ENCODE data around the gene TBCC. TPM values are rescaled to one million over a fixed set of nuclear protein-coding genes. Genes with fewer than 3 reads are reported as not detected.

Gene TBCC
- total and polyA plus RNA-seq, 7 experiments from 2014 or later: 39.6 to 119 (median 73.5) TPM

GRCh38 chr6:42769051-42769450 is 23.1 kb upstream of the TBCC start:
- peaks cover 0 to 8% (median 0%) of the 10 kb centered on the region in 11 donors for H3K9me3 Mint-ChIP-seq
- DNase-seq: no peak
- intact Hi-C loops (cut with micrococcal nuclease): no loop called here
- Histone ChIP-seq H3K36me3 (ENCODE audit: control insufficient read depth in 2 of 3, insufficient read depth in 3 of 3, low read length in 3 of 3) (no peaks in the 10 kb centered on the region), H3K27me3 (ENCODE audit: control insufficient read depth in 2 of 2, insufficient read depth in 2 of 2, low read length in 2 of 2) (no peaks in the 10 kb centered on the region), H3K27ac (ENCODE audit: low read depth, low read length) (peak overlapping the region; percentile 60), H3K4me1 (ENCODE audit: control insufficient read depth in 2 of 2, insufficient read depth in 2 of 2, low read length in 2 of 2) (peaks cover 43 to 52% of the 10 kb centered on the region in 2 donors), H3K4me3 (ENCODE audit: low read length) (no peak overlapping the region), H3K9me3 (ENCODE audit: control insufficient read depth in 2 of 3, low read length in 3 of 3) (no peaks in the 10 kb centered on the region)
- no peak overlapping the region for H3K4me3 Mint-ChIP-seq
- peaks cover 37 to 79% (median 65%) of the 10 kb centered on the region in 7 donors for H3K4me1 Mint-ChIP-seq
- peaks cover 13 to 27% (median 25%) of the 10 kb centered on the region in 5 donors for H3K36me3 Mint-ChIP-seq
- ChIA-PET POLR2A (interaction anchor here (1.3 to 27.2 kb wide), 5 partner anchors 16 to 110 kb away, joined by 3 to 1628 read pairs (median 49); partner anchors contain the start of genes BICRAL, RPL7L1 and TBCC), CTCF (interaction anchor here (2.1 to 4.9 kb wide), 2 partner anchors 22 to 43 kb away, joined by 6 to 34 read pairs; partner anchors contain the start of gene TBCC)
- H3K27ac Mint-ChIP-seq: peak overlapping the region; percentile 60 to 100 (median 100)
- no peak for ATAC-seq
- H3K27me3 Mint-ChIP-seq: no peaks in the 10 kb centered on the region

DNA sequence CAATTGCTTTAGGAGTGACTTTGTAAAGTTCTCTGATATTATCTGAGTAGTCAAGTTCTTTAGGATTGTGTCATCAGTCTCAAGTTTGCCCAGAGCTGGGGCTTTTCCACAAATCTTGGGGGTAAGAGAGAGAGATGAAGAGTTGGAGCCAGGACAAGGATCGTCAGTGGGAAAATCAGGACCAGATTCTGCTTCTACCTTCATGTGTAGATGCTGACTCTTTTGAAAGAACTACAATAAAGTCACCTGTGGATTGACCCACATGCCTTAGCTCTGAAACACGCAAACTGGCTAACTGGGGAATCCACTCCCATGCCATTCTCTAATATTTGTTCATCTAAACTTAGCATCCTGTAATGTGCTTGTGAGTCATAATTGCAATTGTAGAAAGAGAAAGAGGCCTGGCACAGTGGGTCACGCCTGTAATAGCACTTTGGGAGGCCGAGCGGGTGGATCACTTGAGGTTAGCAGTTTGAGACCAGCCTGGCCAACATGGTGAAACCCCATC is 20.3 kb upstream of the TBCC start:
- Histone ChIP-seq H3K36me3 (ENCODE audit: control insufficient read depth in 2 of 3, insufficient read depth in 3 of 3, low read length in 3 of 3) (no peaks in the 10 kb centered on the region), H3K4me3 (ENCODE audit: low read length) (no peak overlapping the region), H3K27me3 (ENCODE audit: control insufficient read depth in 2 of 2, insufficient read depth in 2 of 2, low read length in 2 of 2) (no peaks in the 10 kb centered on the region), H3K4me1 (ENCODE audit: control insufficient read depth in 2 of 2, insufficient read depth in 2 of 2, low read length in 2 of 2) (peaks cover 17 to 26% of the 10 kb centered on the region in 2 donors), H3K27ac (ENCODE audit: low read depth, low read length) (no peak overlapping the region), H3K9me3 (ENCODE audit: control insufficient read depth in 2 of 3, low read length in 3 of 3) (no peaks in the 10 kb centered on the region)
- no peak for ATAC-seq
- CTCF ChIA-PET: interaction anchor here (0.7 to 1.2 kb wide), 2 partner anchors 65 to 334 kb away, joined by 3 read pairs; no protein-coding TSS in a partner anchor
- POLR2A ChIA-PET: interaction anchor here (0.5 to 42.6 kb wide), 4 partner anchors 12 to 408 kb away, joined by 3 to 1628 read pairs (median 818); partner anchors contain the start of genes BICRAL and TBCC
- intact Hi-C loops (cut with micrococcal nuclease): no loop called here
- H3K36me3 Mint-ChIP-seq: peaks cover 8 to 30% (median 22%) of the 10 kb centered on the region in 5 donors
- H3K4me3 Mint-ChIP-seq: no peak overlapping the region
- no peaks in the 10 kb centered on the region for H3K27me3 Mint-ChIP-seq
- H3K27ac Mint-ChIP-seq: peak overlapping the region in 5 of 9 donors; percentile 2 to 65 (median 15)
- peaks cover 0 to 8% (median 0%) of the 10 kb centered on the region in 11 donors for H3K9me3 Mint-ChIP-seq
- DNase-seq: no peak
- peaks cover 18 to 58% (median 48%) of the 10 kb centered on the region in 7 donors for H3K4me1 Mint-ChIP-seq

DNA sequence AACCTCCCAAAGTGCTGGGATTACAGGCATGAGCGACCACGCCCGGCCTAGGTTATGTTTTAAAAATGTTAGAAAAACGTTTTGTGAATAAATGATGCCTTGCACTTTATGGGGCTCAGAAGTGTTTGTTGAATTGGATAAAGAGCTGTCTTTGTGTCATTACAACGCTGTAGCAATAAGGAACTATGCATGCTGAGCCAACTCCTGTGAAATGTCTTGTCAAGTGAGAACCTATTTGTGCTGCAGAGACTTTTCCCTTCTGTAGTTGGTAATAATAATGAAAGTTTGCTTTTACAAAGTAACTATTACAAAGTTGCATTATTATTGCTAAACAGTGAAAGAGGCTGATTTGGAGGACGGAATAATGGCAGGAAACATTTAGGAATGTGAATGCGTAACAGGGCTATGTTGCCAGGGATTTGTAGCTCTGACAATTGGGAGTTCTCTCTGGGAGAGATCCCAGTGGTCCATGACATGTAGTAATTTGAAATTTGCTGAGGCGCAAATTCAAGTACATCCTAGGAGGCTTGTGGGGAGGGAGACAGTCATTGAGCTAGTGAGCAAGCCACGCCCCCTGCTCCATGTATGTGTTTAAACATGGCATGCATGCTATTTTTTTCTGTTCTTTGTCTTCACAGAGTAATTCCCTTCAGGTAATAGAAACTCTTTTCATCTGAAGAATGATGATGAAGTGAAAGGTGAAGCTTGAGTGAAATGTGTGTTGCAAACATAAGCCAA is 19.2 kb upstream of the TBCC start:
- no peaks in the 10 kb centered on the region for H3K27me3 Mint-ChIP-seq
- H3K4me3 Mint-ChIP-seq: no peak overlapping the region
- Histone ChIP-seq H3K4me3 (ENCODE audit: low read length) (no peak overlapping the region), H3K27me3 (ENCODE audit: control insufficient read depth in 2 of 2, insufficient read depth in 2 of 2, low read length in 2 of 2) (no peaks in the 10 kb centered on the region), H3K27ac (ENCODE audit: low read depth, low read length) (no peak overlapping the region), H3K9me3 (ENCODE audit: control insufficient read depth in 2 of 3, low read length in 3 of 3) (no peaks in the 10 kb centered on the region), H3K36me3 (ENCODE audit: control insufficient read depth in 2 of 3, insufficient read depth in 3 of 3, low read length in 3 of 3) (no peaks in the 10 kb centered on the region), H3K4me1 (ENCODE audit: control insufficient read depth in 2 of 2, insufficient read depth in 2 of 2, low read length in 2 of 2) (peaks cover 11 to 19% of the 10 kb centered on the region in 2 donors)
- H3K9me3 Mint-ChIP-seq: peaks cover 0 to 5% (median 0%) of the 10 kb centered on the region in 11 donors
- CTCF ChIA-PET: no interaction called here
- ATAC-seq (no peak), DNase-seq (no peak)
- POLR2A ChIA-PET: interaction anchor here (27.2 to 42.6 kb wide), 2 partner anchors 13 to 20 kb away, joined by 1628 read pairs; partner anchors contain the start of genes BICRAL and TBCC
- intact Hi-C loops (cut with micrococcal nuclease): no loop called here
- H3K4me1 Mint-ChIP-seq: peaks cover 10 to 46% (median 42%) of the 10 kb centered on the region in 7 donors
- peaks cover 8 to 30% (median 20%) of the 10 kb centered on the region in 5 donors for H3K36me3 Mint-ChIP-seq
- peak overlapping the region in 5 of 9 donors; percentile 15 to 65 (median 28) for H3K27ac Mint-ChIP-seq

DNA sequence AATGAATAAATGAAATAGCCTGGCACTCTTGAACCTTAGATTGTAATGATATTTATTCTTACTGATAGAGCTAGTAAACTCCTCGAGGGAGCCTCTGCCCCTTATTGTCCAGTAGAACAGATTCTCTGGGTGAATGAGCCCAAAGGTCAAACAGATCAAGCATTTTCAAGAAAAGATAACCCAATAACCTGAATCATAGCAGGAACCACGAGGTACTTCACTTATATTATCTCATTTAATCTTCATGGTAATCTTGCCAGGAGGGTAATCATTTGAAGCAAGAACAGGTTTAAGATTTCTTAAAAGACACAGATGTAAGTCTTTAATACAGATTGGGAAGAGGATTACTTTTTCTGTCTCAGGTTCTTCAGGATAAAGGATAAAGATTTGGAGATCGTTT is 17.0 kb upstream of the TBCC start:
- no peaks in the 10 kb centered on the region for H3K27me3 ChIP-seq (ENCODE audit: control insufficient read depth in 2 of 2, insufficient read depth in 2 of 2, low read length in 2 of 2)
- DNase-seq (no peak), ATAC-seq (no peak)
- Mint-ChIP-seq H3K36me3 (peaks cover 18 to 49% (median 23%) of the 10 kb centered on the region in 5 donors), H3K4me1 (peaks cover 16 to 39% (median 36%) of the 10 kb centered on the region in 7 donors), H3K9me3 (peaks cover 0 to 5% (median 0%) of the 10 kb centered on the region in 11 donors), H3K4me3 (no peak overlapping the region), H3K27ac (peak overlapping the region in 2 of 9 donors; percentile 15 to 48), H3K27me3 (no peaks in the 10 kb centered on the region)
- no peaks in the 10 kb centered on the region for H3K9me3 ChIP-seq (ENCODE audit: control insufficient read depth in 2 of 3, low read length in 3 of 3)
- CTCF ChIA-PET: no interaction called here
- no peaks in the 10 kb centered on the region for H3K4me1 ChIP-seq (ENCODE audit: control insufficient read depth in 2 of 2, insufficient read depth in 2 of 2, low read length in 2 of 2)
- H3K36me3 ChIP-seq (ENCODE audit: control insufficient read depth in 2 of 3, insufficient read depth in 3 of 3, low read length in 3 of 3): peaks cover 0 to 17% (median 0%) of the 10 kb centered on the region in 3 experiments
- POLR2A ChIA-PET: interaction anchor here (0.7 to 42.6 kb wide), 5 partner anchors 9 to 31 kb away, joined by 3 to 1628 read pairs (median 3); partner anchors contain the start of genes BICRAL and TBCC
- intact Hi-C loops (cut with micrococcal nuclease): no loop called here
- no peak overlapping the region for H3K27ac ChIP-seq (ENCODE audit: low read depth, low read length)
- H3K4me3 ChIP-seq (ENCODE audit: low read length): no peak overlapping the region

GRCh38 chr6:42762426-42762859 is 16.5 kb upstream of the TBCC start:
- intact Hi-C loops (cut with micrococcal nuclease): no loop called here
- ATAC-seq (no peak), DNase-seq (no peak)
- Histone ChIP-seq H3K27ac (ENCODE audit: low read depth, low read length) (no peak overlapping the region), H3K9me3 (ENCODE audit: control insufficient read depth in 2 of 3, low read length in 3 of 3) (no peaks in the 10 kb centered on the region), H3K4me1 (ENCODE audit: control insufficient read depth in 2 of 2, insufficient read depth in 2 of 2, low read length in 2 of 2) (no peaks in the 10 kb centered on the region), H3K4me3 (ENCODE audit: low read length) (no peak overlapping the region), H3K27me3 (ENCODE audit: control insufficient read depth in 2 of 2, insufficient read depth in 2 of 2, low read length in 2 of 2) (no peaks in the 10 kb centered on the region), H3K36me3 (ENCODE audit: control insufficient read depth in 2 of 3, insufficient read depth in 3 of 3, low read length in 3 of 3) (peaks cover 0 to 17% (median 0%) of the 10 kb centered on the region in 3 experiments)
- ChIA-PET POLR2A (interaction anchor here (1.0 to 42.6 kb wide), 5 partner anchors 8 to 15 kb away, joined by 3 to 1628 read pairs (median 5); partner anchors contain the start of genes BICRAL and TBCC), CTCF (no interaction called here)
- Mint-ChIP-seq H3K4me3 (no peak overlapping the region), H3K27ac (peak overlapping the region in 1 of 9 donors; percentile 15), H3K4me1 (peaks cover 13 to 39% (median 36%) of the 10 kb centered on the region in 7 donors), H3K36me3 (peaks cover 13 to 50% (median 24%) of the 10 kb centered on the region in 5 donors), H3K9me3 (peaks cover 0 to 2% (median 0%) of the 10 kb centered on the region in 11 donors), H3K27me3 (no peaks in the 10 kb centered on the region)

DNA sequence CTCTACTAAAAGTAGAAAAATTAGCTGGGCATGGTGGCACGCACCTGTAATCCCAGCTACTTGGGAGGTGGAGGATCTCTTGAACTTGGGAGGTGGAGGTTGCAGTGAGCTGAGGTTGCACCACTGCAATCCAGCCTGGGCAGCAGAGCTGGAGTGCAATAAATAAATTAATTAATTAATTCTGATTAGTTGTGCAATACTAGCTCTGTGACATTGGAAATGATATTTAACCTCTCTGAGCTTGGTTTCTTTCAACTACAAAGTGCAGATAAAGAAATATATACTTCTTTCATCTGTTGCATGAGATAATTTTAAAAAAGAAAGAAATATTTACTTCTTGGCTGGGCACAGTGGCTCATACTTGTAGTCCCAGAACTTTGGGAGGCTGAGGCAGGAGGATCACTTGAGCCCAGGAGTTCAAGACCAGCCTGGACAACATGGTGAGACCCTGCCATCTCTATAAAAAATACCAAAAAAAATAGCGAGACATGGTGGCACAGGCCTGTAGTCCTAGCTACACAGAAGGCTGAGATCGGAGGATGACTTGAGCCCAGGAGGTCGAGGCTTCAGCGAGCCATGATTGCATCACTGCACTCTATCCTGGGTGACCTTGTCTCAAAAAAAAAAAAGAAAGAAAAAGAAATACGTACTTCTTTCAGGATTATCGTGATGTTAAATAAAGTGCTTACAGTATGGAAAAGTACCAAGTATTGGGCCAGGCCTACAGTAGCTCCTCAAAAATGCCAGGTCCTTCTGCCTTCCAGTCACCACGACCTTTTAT is 15.6 kb upstream of the TBCC start:
- no peak overlapping the region for H3K27ac ChIP-seq (ENCODE audit: low read depth, low read length)
- no peaks in the 10 kb centered on the region for H3K27me3 Mint-ChIP-seq
- peaks cover 0 to 17% (median 0%) of the 10 kb centered on the region in 3 experiments for H3K36me3 ChIP-seq (ENCODE audit: control insufficient read depth in 2 of 3, insufficient read depth in 3 of 3, low read length in 3 of 3)
- DNase-seq: no peak
- no peak overlapping the region for H3K4me3 ChIP-seq (ENCODE audit: low read length)
- H3K27me3 ChIP-seq (ENCODE audit: control insufficient read depth in 2 of 2, insufficient read depth in 2 of 2, low read length in 2 of 2): no peaks in the 10 kb centered on the region
- H3K4me1 ChIP-seq (ENCODE audit: control insufficient read depth in 2 of 2, insufficient read depth in 2 of 2, low read length in 2 of 2): no peaks in the 10 kb centered on the region
- peaks cover 15 to 42% (median 38%) of the 10 kb centered on the region in 7 donors for H3K4me1 Mint-ChIP-seq
- no peak overlapping the region for H3K4me3 Mint-ChIP-seq
- no peak for ATAC-seq
- peaks cover 11 to 45% (median 24%) of the 10 kb centered on the region in 5 donors for H3K36me3 Mint-ChIP-seq
- H3K27ac Mint-ChIP-seq: no peak overlapping the region
- CTCF ChIA-PET: interaction anchor here (0.6 kb wide), 1 partner anchor 179 kb away, joined by 4 read pairs; no protein-coding TSS in a partner anchor
- no peaks in the 10 kb centered on the region for H3K9me3 Mint-ChIP-seq
- H3K9me3 ChIP-seq (ENCODE audit: control insufficient read depth in 2 of 3, low read length in 3 of 3): no peaks in the 10 kb centered on the region
- intact Hi-C loops (cut with micrococcal nuclease): no loop called here
- POLR2A ChIA-PET: interaction anchor here (1.0 to 42.6 kb wide), 6 partner anchors 8 to 130 kb away, joined by 3 to 1628 read pairs (median 4); partner anchors contain the start of genes BICRAL and TBCC
